GM12872 (cell line): Measurements from ENCODE around the gene BUB1.

Experiments
- TF ChIP-seq, protein P1 (sequence below): IDR thresholded peaks from 3 replicates; pipeline ENCODE4 v1.5.1; 2011; ENCODE audit warnings: low read depth, mild to moderate bottlenecking, low read length, moderate library complexity; ENCODE audit not compliant: insufficient read depth

BUB1 gene

DNA sequence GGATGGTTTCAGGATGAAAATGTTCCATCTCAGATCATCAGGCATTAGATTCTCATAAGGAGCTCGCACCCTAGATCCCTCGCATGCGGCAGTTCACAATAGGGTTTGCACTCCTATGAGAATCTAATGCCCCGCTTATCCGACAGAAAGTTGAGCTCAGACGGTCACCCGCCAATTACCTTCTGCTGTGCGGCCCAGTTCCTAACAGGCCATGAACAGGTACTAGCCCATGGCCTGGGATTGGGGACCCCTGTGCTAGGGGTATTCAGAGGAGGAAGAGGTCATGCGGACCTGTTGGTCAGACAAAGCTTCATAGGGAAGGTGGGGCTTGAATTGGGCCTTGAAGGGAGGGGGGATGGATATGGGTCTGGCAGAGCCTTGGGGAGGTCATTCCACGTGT lies 4.4 kb upstream of the BUB1 start:
- TF ChIP-seq, protein P1, sequence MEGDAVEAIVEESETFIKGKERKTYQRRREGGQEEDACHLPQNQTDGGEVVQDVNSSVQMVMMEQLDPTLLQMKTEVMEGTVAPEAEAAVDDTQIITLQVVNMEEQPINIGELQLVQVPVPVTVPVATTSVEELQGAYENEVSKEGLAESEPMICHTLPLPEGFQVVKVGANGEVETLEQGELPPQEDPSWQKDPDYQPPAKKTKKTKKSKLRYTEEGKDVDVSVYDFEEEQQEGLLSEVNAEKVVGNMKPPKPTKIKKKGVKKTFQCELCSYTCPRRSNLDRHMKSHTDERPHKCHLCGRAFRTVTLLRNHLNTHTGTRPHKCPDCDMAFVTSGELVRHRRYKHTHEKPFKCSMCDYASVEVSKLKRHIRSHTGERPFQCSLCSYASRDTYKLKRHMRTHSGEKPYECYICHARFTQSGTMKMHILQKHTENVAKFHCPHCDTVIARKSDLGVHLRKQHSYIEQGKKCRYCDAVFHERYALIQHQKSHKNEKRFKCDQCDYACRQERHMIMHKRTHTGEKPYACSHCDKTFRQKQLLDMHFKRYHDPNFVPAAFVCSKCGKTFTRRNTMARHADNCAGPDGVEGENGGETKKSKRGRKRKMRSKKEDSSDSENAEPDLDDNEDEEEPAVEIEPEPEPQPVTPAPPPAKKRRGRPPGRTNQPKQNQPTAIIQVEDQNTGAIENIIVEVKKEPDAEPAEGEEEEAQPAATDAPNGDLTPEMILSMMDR = no peak

GRCh38 chr2:110680709-110681108 lies 2.8 kb upstream of the BUB1 start:
- TF ChIP-seq, protein P1 = no peak

DNA sequence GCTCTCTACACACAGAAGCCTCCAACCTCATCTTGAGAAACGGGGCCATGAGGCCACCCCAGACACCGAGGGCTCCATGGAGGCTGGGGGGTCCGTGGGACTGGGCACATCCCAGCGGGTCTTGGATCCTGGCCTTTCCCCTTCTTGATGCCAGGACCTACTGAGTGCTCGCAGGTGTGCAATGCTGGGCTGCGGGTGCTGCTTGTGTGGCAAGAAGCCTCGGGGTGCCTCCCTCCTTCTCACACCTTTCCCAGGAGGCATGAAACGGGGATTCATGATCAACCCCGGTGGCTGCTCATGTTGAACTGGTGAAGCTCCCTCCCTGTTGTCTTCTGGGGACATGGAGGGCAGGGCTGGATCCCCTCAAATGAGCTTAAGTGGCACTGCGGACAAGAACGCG lies 2.0 kb upstream of the BUB1 start:
- TF ChIP-seq, protein P1 = no peak

GRCh38 chr2:110679337-110679707 lies 1.5 kb upstream of the BUB1 start:
- TF ChIP-seq, protein P1 = no peak

DNA sequence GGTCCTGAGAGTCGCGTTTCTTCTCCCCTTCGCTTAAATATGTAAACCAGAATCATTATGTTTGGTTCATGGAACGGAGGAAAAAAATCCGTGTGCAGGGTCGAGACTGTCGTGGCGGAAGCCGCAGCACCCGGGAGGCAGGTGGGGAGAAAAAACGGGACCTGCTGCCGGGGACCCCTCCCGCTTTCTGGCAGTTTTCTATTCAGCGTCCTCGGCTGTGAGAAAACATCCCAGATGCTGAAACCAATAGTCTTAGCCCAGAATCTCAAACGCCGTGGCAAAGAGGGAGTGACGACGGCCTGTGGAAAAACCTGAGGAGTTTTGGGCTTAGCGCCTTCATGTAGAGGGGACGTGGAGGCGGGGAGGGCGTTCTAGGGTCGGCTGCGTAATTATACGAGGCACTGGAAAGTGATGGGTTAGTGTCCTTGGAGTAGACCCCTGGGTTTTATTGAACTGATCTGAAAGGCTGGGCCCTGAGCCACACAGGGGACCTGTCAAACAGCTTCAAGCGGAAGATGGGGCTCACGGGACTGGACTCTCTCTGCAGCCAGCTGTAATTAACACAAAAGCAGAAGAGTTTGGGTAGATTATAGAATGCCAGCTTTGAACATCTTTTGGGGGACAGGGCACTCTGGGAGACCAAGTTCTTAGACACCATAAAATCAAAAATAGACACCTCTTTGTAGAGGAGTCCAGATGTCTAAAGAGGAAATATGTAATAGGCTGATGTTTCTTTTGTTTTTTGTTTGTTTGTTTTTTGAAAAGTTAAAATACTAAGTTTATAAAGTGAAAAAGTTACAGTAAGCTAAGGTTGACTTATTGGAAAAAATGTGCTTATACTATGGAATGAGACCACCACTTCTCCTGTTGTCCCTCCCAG lies 834 bp upstream of the BUB1 start:
- TF ChIP-seq, protein P1 = no peak

DNA sequence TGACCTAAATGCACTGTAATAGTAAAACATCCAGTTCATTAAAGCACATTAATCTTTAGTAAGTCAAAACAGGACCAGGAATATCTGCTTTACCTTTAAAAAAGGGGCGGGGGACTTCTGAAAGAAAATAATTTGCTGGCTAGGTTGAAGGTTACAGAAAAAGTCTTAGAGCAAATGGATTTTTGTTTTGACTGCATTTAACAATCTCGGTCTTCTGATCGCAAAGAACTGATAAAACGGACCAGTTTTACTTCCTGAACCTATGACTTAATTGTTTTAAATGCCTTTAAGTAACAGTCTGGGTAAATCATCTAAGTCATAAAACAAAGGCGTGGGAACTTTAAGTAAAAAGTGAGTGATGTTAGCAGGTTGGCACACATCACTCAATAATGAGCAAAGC lies 783 bp downstream of the BUB1 start:
- TF ChIP-seq, protein P1 = no peak

- TF ChIP-seq, protein P1 = no peak
Observed at GRCh38 chr2:110675679-110676078, 2.2 kb downstream of the BUB1 start.
